ENCODE results near the gene CXCR3.

The CXCR3 gene

DNA sequence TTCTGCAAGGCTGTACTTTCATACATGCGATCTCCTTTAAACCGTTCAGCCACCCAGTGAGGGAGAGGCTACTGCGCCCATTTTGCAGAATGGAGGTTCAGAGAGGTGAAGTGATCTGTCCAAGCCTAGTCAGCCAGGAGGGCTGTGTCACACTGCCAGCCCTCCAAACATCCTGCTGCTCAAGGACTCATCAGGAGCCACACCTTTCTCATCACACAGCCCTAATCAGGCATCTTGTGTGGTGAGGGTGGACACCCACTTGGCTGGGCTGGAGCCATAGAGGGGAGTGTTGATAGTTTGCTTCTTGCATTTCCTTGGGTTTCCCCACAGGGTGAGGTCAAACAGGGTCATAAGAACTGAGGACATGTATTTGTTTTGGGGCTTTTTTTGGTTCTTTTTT, 5.4 kb upstream of the CXCR3 start:
- Mint-ChIP-seq H3K4me1 (peaks cover 3% of the 10 kb centered on the region), H3K4me3 (no peak overlapping the region), H3K36me3 (ENCODE audit: low read depth) (no peaks in the 10 kb centered on the region), H3K9me3 (peaks cover 57% of the 10 kb centered on the region), H3K27ac (no peak overlapping the region), H3K27me3 (ENCODE audit: low read depth, poor library complexity) (no peaks in the 10 kb centered on the region)
- DNase-seq, result no peak
- TF ChIP-seq, protein P1, sequence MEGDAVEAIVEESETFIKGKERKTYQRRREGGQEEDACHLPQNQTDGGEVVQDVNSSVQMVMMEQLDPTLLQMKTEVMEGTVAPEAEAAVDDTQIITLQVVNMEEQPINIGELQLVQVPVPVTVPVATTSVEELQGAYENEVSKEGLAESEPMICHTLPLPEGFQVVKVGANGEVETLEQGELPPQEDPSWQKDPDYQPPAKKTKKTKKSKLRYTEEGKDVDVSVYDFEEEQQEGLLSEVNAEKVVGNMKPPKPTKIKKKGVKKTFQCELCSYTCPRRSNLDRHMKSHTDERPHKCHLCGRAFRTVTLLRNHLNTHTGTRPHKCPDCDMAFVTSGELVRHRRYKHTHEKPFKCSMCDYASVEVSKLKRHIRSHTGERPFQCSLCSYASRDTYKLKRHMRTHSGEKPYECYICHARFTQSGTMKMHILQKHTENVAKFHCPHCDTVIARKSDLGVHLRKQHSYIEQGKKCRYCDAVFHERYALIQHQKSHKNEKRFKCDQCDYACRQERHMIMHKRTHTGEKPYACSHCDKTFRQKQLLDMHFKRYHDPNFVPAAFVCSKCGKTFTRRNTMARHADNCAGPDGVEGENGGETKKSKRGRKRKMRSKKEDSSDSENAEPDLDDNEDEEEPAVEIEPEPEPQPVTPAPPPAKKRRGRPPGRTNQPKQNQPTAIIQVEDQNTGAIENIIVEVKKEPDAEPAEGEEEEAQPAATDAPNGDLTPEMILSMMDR (IDR thresholded peaks at IDR 0.05), result no peak

DNA sequence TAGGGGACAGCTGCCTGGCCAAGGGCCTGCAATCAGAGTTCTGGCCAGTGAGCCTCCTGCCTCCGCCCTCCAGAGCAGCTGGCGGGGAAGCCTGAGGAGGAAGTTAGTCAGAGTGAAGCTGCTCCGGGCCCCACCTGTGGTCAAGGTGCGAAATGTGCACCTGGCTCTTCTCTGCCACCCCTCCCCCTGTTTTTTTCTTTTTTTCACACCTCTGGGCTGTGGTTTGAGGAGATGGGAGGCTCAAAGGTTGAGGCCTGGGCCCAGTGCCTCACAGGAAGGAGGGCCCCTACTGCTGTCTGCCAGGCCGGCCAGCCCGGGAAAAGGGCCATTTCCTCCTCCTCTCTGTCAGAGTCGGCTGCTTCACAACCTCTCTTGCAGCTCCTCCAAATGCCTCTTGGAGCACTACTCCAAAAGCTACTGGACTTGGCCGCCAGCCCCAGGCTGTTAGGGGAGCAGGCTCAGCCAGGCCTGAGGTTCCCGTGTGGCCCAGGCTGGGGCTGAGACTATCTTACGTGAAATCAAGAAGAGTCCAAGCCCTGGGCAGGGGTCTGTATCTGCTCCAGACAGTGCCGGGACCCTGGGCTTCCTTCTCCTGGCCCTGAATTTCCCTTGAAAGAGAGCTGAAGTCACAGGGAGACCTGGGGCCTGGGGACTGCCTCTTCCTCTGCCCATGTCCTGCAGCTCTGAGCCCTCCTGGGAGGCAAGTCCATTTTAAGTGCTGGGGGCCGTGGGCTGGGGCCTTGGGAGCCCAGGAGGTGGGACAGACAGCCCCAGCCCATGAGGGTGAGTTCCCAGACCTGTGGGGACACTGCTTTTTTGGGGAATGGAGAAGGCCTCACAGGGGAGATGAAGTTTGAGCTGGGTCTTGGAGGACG, 4.5 kb upstream of the CXCR3 start:
- peak overlapping the region; percentile 36 for H3K27ac Mint-ChIP-seq
- peaks cover 3% of the 10 kb centered on the region for H3K4me1 Mint-ChIP-seq
- H3K36me3 Mint-ChIP-seq (ENCODE audit: low read depth), result no peaks in the 10 kb centered on the region
- H3K27me3 Mint-ChIP-seq (ENCODE audit: low read depth, poor library complexity), result no peaks in the 10 kb centered on the region
- DNase-seq, result peak; percentile 38
- H3K4me3 Mint-ChIP-seq, result no peak overlapping the region
- TF ChIP-seq, protein P1 (IDR thresholded peaks at IDR 0.05), result no peak
- H3K9me3 Mint-ChIP-seq, result peaks cover 61% of the 10 kb centered on the region

DNA sequence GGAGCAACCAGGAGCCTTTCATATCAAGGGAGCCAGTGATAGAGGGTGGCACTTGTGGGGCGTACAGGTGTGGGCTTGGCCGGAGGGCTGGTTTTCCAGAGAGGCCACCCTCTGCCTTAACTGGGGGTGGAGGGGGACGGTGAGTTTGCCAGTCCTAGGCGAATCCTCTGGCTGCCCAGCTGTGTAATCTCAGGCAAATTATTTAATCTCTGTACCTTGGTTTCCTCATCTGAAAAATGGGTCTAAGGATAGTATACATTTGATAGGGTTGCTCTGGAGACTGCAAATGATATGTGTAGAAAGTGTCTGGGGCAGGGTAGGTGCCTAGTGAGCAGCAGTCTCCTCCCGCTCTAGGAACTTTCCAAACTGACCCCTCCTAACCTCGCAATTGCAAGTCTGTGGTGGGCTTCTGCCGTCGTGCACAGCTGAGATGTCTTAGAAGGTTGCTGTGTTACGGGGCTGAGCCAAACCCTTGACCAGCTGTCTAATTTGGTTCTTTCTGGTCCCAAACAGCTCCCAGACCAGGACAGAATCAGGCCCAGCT, 3.8 kb upstream of the CXCR3 start:
- H3K27ac Mint-ChIP-seq, result no peak overlapping the region
- peaks cover 59% of the 10 kb centered on the region for H3K9me3 Mint-ChIP-seq
- TF ChIP-seq, protein P1 (IDR thresholded peaks at IDR 0.05), result no peak
- no peaks in the 10 kb centered on the region for H3K36me3 Mint-ChIP-seq (ENCODE audit: low read depth)
- no peak overlapping the region for H3K4me3 Mint-ChIP-seq
- H3K27me3 Mint-ChIP-seq (ENCODE audit: low read depth, poor library complexity), result no peaks in the 10 kb centered on the region
- DNase-seq, result no peak
- peaks cover 3% of the 10 kb centered on the region for H3K4me1 Mint-ChIP-seq

DNA sequence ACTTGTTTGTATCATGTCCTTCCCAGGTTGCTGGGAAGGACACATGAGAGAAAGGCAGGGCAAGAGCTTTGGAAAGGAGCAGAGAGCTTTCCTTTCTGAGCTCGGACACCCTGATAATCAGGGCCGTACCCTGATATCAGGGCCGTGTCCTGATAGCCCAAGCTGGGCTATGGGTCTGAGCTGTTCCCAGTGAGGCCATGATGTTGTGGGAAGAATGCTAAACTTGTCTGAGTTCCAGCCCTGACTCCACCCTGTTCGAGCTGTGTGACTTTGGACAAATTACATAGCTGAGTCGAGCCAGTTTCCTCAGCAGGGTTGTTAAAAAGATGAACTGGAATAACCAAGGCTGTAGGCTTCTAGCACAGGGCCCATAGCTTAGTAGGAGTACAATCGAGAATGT, 3.3 kb upstream of the CXCR3 start:
- H3K4me1 Mint-ChIP-seq, result peaks cover 3% of the 10 kb centered on the region
- no peak overlapping the region for H3K27ac Mint-ChIP-seq
- no peak overlapping the region for H3K4me3 Mint-ChIP-seq
- no peaks in the 10 kb centered on the region for H3K36me3 Mint-ChIP-seq (ENCODE audit: low read depth)
- no peaks in the 10 kb centered on the region for H3K27me3 Mint-ChIP-seq (ENCODE audit: low read depth, poor library complexity)
- no peak for DNase-seq
- TF ChIP-seq, protein P1 (IDR thresholded peaks at IDR 0.05), result no peak
- peaks cover 54% of the 10 kb centered on the region for H3K9me3 Mint-ChIP-seq

DNA sequence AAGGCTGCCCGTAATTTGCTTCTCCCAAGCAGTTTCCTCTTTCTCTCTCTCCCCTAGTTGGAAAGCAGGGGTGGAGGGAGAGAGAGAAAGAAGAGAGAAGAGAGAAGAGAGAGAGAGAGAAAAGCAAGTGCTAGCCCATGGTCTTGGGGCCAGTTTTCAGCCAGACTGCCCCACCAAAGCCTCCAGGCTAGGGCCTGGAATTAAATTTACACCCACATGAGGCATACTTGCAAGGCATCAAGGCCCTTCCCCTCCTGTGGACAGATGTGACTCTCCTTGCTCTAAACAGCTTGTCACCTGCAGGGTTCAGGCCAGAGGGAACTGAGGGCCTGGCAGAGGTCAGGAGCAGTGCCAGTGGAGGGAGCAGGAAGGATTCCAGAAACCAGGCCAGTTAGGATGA, 1.7 kb upstream of the CXCR3 start:
- peaks cover 9% of the 10 kb centered on the region for H3K4me1 Mint-ChIP-seq
- no peak overlapping the region for H3K4me3 Mint-ChIP-seq
- H3K27ac Mint-ChIP-seq, result no peak overlapping the region
- H3K9me3 Mint-ChIP-seq, result peaks cover 61% of the 10 kb centered on the region
- no peaks in the 10 kb centered on the region for H3K27me3 Mint-ChIP-seq (ENCODE audit: low read depth, poor library complexity)
- no peak for DNase-seq
- TF ChIP-seq, protein P1 (IDR thresholded peaks at IDR 0.05), result no peak
- H3K36me3 Mint-ChIP-seq (ENCODE audit: low read depth), result no peaks in the 10 kb centered on the region

All from nephron progenitor cell (in vitro differentiated cells).